NOMO-1 treated with DMSO at 0.1 percent for 48 hours (cell line): Measurements from ENCODE around the gene ZNF567.

Source experiments
- DNase-seq: peaks from one replicate; lab custom pipeline; 2025; ENCODE audit not compliant: unreplicated experiment; lab: John Stamatoyannopoulos, UW

Gene ZNF567

GRCh38 chr19:36750066-36750691 lies 62.8 kb downstream of the ZNF567 start:
- no peak for DNase-seq
